GM12872 (cell line): ENCODE data around the gene NVL.

Experiments
- TF ChIP-seq, protein P1 (sequence below): IDR thresholded peaks from 3 replicates; pipeline ENCODE4 v1.5.1; 2011; ENCODE audit warnings: low read depth, mild to moderate bottlenecking, low read length, moderate library complexity; ENCODE audit not compliant: insufficient read depth

The NVL gene

DNA sequence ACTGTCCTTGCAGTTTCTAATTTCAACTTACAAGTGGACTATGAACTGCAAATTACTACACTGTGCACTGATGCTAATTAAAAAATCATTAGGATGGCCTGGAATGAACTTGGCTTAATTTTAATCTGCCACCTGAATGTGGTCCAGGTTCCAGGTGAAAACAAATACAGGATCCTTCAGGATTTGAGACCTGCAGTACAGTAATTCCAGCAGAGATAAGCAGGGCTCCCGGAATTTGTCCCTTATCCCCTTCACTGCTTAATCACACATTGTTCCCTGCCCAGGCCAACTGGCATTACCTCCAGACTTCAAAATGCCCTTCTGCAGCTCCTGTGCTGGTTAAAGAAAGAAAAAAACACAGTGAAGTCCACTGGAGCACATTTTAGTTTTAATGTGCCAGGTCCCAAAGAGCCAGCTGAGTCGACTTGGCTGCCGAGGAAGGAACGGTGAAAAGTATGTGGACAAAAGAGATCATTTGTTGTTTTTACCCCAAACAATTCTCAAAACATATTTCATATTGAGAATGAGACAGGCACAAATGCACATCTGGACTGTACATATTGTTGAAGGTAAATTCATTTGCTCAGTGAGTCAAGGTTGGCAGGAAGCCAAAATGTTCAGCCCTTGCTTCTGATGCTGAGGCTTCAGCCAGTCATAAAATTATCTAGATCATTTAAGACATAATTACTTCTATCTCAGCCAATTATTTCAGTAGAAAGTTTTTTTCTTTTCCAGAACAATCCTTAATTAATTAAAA, 118.6 kb downstream of the NVL start:
- TF ChIP-seq, protein P1, sequence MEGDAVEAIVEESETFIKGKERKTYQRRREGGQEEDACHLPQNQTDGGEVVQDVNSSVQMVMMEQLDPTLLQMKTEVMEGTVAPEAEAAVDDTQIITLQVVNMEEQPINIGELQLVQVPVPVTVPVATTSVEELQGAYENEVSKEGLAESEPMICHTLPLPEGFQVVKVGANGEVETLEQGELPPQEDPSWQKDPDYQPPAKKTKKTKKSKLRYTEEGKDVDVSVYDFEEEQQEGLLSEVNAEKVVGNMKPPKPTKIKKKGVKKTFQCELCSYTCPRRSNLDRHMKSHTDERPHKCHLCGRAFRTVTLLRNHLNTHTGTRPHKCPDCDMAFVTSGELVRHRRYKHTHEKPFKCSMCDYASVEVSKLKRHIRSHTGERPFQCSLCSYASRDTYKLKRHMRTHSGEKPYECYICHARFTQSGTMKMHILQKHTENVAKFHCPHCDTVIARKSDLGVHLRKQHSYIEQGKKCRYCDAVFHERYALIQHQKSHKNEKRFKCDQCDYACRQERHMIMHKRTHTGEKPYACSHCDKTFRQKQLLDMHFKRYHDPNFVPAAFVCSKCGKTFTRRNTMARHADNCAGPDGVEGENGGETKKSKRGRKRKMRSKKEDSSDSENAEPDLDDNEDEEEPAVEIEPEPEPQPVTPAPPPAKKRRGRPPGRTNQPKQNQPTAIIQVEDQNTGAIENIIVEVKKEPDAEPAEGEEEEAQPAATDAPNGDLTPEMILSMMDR = no peak

GRCh38 chr1:224205438-224205840, 124.5 kb downstream of the NVL start:
- TF ChIP-seq, protein P1 = no peak

GRCh38 chr1:224203243-224204016, 126.5 kb downstream of the NVL start:
- TF ChIP-seq, protein P1 = no peak

DNA sequence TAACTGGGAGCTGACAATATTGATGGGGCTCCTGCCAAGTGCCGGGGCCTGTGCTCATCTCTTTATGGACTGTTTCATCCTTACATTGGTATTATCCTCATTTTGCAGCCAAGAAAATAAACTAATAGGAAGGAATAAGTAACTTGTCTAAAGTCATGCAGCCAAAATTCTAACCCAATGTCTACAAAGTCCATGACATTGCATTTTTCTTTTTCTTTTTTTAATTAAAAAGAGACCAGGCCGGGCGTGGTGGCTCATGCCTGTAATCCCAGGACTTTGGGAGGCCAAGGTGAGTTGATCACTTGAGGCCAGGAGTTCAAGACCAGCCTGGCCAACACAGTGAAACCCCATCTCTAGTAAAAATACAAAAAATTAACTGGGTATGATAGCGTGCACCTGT, 128.1 kb downstream of the NVL start:
- TF ChIP-seq, protein P1 = no peak

DNA sequence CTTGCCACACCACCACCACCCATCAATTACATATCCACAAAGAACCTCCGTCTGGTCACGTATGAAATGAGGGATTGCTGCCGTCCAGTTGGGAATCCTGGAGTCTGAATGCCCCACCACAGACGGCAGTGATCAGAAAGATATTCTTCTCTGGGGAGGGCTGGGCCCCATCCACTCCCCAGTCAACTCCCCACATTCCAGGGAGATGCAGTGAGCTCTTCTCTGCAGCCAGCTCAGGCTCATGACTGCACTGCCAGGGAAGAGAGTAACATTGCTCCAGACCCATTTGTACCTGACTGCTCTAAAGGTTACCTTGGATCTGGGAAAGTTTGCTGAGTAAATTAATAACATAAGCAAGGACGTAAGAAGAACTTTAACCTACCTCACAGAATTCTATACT, 128.6 kb downstream of the NVL start:
- TF ChIP-seq, protein P1 = no peak

DNA sequence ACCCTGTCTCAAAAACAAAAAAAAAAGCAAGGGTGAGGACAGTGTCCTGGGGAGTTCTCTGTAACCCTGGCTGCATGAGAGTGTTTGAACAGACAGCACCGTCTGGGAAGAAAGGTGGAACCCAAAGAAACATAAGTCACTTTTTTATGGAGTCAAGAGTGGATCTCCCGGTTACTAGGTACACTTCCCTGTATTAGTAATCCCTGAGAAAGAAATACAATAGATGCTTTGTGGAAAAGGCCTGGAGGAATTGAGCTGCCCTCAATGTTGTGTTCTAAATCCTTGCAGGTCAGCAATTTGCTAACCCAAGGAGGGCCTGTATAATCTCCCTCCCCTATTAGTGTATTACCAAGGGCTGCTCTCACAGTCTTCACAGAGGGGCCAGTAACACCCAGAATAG, 130.3 kb downstream of the NVL start:
- TF ChIP-seq, protein P1 = no peak

GRCh38 chr1:224198572-224198971, 131.4 kb downstream of the NVL start:
- TF ChIP-seq, protein P1 = no peak
